GM18867 (cell line): ENCODE measurements around the gene MDH2.
A peak's percentile ranks its signal among the peaks of the same experiment; 100 is the strongest.
"Not testable (repeated sequence)": the region's sequence is repeated elsewhere in the genome, so short reads cannot be mapped to it uniquely, and the experiment has no call there.

Source experiments
- ATAC-seq: cut with Tn5 transposase; IDR thresholded peaks from one replicate; pipeline ENCODE4 v1.9.1; 2021; ENCODE audit warnings: mild to moderate bottlenecking, moderate library complexity; ENCODE audit not compliant: unreplicated experiment

Gene MDH2, protein sequence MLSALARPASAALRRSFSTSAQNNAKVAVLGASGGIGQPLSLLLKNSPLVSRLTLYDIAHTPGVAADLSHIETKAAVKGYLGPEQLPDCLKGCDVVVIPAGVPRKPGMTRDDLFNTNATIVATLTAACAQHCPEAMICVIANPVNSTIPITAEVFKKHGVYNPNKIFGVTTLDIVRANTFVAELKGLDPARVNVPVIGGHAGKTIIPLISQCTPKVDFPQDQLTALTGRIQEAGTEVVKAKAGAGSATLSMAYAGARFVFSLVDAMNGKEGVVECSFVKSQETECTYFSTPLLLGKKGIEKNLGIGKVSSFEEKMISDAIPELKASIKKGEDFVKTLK

DNA sequence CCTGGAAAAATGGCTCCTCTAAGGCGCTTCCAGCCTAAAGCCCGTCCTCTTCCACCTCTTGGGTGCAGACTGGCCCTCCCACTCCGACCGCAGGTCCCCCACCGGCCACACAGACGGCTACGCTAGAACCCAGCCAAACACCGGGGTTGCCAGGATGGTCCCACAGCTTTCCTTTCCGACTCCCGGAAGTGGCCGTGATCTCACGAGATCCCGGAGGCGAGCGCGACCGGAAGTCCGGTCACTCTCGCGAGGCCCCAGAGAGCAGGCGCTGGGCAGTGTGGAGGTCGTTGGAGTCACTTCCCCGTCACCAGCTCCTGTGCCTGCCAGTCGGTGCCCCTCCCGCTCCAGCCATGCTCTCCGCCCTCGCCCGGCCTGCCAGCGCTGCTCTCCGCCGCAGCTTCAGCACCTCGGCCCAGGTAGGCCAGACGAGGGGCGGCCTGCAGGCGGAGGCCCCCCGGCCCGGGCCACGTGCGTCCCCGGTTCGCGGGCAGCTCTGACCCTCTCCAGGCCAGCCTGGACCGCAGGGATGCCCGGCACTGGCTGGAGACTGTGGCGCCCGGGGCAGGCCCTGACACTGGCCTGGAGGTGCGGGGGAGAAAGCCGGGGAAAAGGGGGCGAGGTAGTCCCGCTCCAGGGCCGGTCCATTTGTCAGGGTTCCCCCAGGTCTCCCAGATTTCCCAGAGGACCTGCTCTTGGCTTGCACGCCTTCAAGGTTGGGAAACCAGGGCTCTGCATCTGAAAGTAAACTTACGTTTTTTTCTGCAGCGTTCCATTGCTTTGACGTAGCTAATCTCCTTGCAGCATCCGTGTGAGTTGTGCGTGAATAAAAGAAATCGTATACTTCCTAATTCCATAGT lies at the start of gene MDH2, which contains the start of gene STYXL1:
MDH2 (plus strand) TSS at position 296 of the 857 bp plus-strand sequence; CDS start at position 351, 55 bp downstream.
STYXL1 (minus strand) TSS at position 190 of the 857 bp plus-strand sequence. CDS start 17,477 bp downstream, outside the sequence.
- peak; percentile 89 for ATAC-seq

GRCh38 chr7:76000566-76000965 lies 47.3 kb upstream of the MDH2 start:
- no peak for ATAC-seq

- no peak for ATAC-seq
Measured at GRCh38 chr7:76002139-76002538, 45.8 kb upstream of the MDH2 start.

DNA sequence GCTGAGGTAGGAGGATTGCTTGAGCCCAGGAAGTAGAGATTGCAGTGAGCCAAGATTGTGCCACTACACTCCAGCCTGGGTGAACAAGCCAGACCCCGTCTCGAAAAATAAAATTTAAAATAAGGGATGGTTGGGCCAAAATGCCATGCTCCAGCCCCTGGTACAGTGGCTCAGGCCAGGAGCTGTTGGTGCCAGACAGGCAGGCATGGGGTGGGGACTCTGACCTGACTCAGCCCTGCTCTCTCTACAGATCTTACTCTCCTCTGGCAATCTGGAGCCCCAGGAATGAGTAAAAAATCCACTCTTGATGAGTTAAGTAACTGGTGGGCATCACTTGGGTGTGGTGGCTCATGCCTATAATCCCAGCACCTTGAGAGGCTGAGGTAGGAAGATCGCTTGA lies 45.1 kb upstream of the MDH2 start:
- no peak for ATAC-seq

DNA sequence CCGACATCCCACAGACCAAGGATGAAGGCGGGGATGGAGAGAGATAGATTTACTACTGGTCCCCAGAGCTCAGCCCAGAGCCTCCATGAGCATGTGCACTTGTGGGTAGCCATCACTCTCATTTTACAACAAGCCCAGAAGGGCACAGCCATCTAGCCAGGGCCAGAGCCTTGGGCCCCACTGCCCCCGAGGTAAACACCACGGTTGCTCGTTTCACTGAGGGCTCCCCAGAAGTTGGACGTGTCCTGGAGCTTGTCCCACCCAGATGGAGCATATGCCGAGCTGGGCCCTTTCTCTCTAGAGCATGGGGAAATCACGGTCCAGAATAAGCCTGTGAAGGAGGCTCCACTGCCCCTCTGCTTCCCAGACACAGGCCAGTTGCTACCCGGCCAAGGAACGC lies 44.6 kb upstream of the MDH2 start:
- no peak for ATAC-seq

GRCh38 chr7:76005004-76005403 lies 42.9 kb upstream of the MDH2 start:
- ATAC-seq = not testable (repeated sequence)

DNA sequence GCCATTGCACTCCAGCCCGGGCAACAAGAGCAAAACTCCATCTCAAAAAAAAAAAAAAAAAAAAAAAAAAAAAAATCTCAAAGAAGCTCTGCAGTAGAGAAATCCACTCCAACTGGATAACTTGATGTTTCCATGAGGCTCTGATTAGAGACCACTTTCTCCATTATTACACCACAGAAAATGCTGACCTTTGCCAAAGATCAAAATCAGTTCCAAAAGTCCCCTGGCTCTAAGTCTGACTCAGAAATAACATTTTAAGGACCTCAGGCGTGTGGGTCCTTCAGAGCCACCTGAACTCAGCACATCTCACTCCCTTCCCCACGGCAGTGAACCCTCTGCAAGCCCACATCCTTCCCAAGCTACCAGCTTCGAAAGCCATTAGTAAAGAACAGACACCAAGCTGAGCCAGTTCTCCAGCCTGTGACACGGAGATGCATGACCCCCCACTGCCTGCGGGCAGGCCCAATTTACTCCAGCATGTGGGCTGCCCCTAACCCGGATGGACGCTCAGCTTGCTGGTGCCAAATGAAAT lies 39.7 kb upstream of the MDH2 start:
- no peak for ATAC-seq

GRCh38 chr7:76009672-76010600 lies 38.0 kb upstream of the MDH2 start:
- no peak for ATAC-seq

DNA sequence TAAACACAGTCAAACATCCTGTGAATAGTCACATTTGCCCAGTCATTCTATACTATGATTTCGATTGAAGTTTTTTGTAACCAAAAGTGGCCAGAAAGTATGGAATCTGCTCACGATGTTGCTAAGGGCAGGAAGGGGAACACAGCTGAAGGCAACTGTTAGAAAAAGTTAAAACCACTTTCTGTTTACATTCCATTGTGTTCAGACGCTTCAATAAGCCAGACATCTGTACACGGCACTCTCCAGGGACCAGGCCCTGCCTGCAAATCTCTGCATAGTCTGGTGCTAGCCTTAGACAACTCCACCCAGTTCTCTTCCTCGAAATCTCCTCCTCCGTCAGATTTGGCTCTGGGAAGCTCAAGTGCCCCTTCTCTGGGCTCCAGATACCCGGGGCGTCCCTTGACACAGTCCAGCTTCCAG lies 36.5 kb upstream of the MDH2 start:
- no peak for ATAC-seq

- no peak for ATAC-seq
Measured at GRCh38 chr7:76016191-76016947, 31.5 kb upstream of the MDH2 start.

DNA sequence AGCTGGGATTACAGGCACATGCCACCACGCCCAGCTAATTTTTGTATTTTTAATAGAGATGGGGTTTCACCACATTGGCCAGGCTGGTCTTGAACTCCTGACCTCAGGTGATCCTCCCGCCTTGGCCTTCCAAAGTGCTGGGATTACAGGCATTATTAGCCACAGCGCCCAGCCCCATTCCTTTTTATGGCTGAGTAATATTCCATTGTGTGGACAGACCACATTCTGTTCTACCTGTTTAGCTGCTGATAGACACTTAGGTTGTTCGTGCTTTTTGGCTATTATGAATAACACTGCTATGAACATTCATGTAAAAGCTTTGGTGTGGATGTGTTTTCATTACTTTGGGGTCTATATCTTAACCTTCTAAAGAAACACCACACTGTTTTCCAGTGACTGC lies 29.4 kb upstream of the MDH2 start:
- not testable (repeated sequence) for ATAC-seq

- no peak for ATAC-seq
Measured at GRCh38 chr7:76020031-76020714, 27.7 kb upstream of the MDH2 start.

DNA sequence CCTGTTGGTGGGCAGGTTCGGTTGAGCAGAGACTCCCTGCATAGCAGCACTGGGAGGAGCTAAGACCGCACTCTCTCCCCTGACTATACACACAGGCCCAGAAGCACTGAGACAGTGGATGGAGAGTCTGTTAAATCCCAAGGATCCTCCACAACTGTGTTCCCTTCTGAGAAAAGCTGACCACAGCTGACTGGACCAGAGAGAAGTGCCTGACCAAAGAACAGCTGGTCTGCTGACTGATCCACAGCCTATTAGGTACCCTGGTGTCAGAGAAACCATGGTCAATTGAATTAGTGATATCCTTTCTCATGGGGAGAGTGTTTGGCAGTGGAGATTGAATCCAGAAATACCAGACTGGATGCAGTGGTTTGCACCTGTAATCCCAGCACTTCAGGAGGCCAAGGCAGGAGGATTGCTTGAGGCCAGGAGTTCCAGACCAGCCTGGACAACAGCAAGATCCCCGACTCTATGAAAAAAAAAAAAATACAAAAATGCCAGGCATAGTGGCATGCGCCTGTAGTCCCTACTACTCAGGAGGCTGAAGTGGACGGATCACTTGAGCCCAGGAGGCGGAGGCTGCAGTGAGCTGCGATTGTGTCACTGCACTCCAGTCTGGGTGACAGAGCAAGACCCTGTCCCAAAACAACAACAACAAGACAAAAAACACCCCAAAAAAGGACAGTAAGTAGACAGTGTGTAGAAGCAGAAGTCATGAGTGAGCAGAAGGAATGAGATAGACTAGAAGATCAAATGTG lies 25.7 kb upstream of the MDH2 start:
- no peak for ATAC-seq

DNA sequence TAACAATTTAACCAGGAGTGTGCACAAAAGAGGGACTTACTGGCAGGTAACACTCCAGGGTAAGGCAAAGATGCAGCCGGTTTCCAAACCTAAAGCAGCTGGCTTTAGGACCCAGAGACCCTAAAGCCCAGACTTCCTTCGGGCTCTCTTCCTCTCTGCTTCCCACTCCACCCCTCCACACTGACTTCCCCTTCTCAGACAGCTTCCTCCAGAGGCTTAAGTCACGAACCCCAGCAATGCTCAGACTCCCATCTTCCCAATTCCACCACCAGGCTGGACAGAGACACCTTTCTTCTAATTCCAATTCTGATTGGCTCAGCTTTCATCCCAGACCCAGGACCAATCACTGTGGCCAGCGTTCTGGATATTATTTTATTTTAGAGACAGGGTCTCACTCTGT lies 24.9 kb upstream of the MDH2 start:
- ATAC-seq = no peak

- not testable (repeated sequence) for ATAC-seq
Measured at GRCh38 chr7:76029682-76030081, 18.2 kb upstream of the MDH2 start.

- ATAC-seq = no peak
Measured at GRCh38 chr7:76031964-76032363, 15.9 kb upstream of the MDH2 start.

GRCh38 chr7:76037310-76037709 lies 10.6 kb upstream of the MDH2 start:
- ATAC-seq = no peak

GRCh38 chr7:76040126-76040525 lies 7.8 kb upstream of the MDH2 start:
- ATAC-seq = no peak
